HG03575 (cell line): ENCODE data around the gene RALGPS2.

Experiments used
- ATAC-seq: cut with Tn5 transposase; IDR thresholded peaks from one replicate; pipeline ENCODE4 v1.9.1; 2021; ENCODE audit not compliant: unreplicated experiment, insufficient number of reproducible peaks, low FRiP score; ENCODE audit errors: extremely low read depth

RALGPS2 gene

GRCh38 chr1:178895928-178896327, 170.9 kb downstream of the RALGPS2 start:
- no peak for ATAC-seq

GRCh38 chr1:178898401-178898800, 173.4 kb downstream of the RALGPS2 start:
- ATAC-seq, result no peak

GRCh38 chr1:178899402-178899801, 174.4 kb downstream of the RALGPS2 start:
- no peak for ATAC-seq

GRCh38 chr1:178901482-178902125, 176.6 kb downstream of the RALGPS2 start:
- ATAC-seq, result no peak

- ATAC-seq, result no peak
Measured at GRCh38 chr1:178908358-178908757, 183.3 kb downstream of the RALGPS2 start.

GRCh38 chr1:178910023-178910422, 185.0 kb downstream of the RALGPS2 start:
- ATAC-seq, result no peak

DNA sequence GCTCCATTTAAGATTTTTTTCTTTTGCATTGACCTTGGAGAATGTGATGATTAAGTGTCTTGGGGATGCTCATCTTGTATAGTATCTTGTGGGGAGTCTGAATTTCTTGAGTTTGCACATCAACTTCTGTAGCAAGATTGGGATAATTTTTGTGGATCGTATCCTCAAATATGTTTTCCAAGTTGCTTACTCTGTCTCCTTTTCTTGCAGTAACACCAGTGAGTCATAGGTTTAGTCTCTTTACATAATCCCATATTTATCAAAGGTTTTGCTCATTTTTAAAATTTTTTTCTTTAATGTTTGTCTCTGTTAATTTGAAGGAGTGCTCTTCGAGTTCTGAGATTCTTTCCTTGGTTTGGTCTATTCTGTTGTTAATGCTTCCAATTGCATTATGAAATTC, 187.6 kb downstream of the RALGPS2 start:
- ATAC-seq, result no peak

DNA sequence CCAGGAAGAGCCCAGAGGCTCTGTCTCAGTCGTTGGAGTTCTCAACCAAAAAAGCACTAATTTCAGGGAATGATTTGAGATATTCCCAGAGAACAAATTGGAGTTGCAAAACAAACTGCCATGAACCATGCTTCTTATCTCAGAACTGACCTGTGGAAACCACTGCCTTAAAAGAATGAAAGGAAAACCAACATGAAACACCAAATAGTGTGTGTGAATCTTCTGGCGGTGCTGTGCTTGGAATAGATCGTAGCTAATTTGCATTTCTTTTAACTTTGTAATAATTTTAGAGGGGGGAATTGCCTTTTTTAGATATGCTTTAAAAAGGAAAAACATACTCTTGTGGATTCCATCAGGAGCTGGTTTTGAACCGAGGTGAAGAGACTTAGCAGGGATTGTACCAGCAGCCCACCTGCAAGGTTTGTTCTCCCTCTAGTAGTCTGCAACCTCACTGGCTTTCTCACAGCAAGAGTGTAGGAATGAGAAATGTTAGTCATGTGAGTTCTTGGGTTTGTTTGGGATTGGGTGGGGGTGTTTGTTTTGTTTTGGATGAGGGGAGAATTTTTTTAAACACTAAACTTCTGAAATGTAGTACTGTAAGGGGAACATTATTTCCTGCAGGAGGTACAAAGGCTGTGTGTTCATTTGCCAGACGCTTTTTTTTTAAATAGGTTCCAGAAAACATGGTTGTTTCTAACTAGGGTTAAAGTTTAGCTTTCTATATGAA, 191.6 kb downstream of the RALGPS2 start:
- ATAC-seq, result no peak

- ATAC-seq, result no peak
Measured at GRCh38 chr1:178918308-178918707, 193.3 kb downstream of the RALGPS2 start.

- ATAC-seq, result no peak
Measured at GRCh38 chr1:178918955-178919354, 193.9 kb downstream of the RALGPS2 start.

DNA sequence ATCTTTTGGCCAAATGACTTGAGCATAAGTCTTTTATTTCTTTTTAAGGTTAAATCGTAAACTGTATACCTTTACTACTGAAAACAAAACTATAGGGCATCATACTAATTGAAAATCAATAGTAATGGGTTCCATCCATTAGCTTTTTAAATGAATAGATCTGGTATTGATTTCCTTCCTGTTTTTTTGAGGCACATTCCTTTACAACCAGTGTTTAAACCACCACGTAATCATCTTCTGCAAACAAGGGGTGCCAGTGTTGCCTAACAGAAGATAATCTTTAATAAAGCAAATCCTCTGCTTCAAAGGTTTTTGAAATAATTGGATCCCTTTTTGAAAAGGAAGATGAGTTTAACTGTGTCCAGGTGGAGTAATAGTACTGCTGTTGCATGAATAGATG, 194.5 kb downstream of the RALGPS2 start:
- no peak for ATAC-seq

- ATAC-seq, result no peak
Measured at GRCh38 chr1:178921499-178921898, 196.5 kb downstream of the RALGPS2 start.

DNA sequence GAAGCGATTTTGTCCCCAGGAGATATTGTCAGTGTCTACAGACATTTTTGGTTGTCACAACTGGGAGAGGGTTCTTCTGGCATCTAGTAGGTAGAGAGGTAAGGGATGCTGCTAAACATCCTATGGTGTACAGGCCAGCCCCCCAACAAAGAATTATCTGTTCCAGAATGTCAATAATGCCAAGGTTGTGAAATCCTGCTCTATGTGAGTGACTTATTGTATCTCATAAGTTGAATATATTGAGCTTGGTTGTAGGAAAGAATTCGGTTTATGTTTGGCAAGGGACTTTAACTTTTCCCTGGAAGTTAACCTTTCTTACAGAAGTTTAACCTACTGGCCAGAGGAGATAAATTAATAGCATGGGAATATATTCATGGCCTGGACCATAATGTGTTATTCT, 198.5 kb downstream of the RALGPS2 start:
- ATAC-seq, result no peak

DNA sequence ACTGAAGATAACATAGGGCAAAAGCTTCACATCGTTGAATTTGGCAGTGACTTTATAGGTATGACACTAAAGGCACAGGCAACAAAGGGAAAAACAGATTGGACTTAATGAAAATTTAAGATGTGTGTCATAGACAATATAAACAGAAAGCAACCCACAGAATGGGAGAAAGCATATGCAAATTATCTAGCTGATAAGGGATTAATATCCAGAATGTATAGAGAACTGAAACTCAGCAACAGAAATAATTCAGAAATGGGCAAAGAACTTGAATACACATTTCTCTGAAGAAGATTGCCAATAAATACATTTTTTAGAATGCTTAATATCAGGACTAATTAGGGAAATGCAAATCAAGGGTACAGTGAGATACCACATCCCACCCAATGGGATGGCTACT, 201.0 kb downstream of the RALGPS2 start:
- no peak for ATAC-seq

DNA sequence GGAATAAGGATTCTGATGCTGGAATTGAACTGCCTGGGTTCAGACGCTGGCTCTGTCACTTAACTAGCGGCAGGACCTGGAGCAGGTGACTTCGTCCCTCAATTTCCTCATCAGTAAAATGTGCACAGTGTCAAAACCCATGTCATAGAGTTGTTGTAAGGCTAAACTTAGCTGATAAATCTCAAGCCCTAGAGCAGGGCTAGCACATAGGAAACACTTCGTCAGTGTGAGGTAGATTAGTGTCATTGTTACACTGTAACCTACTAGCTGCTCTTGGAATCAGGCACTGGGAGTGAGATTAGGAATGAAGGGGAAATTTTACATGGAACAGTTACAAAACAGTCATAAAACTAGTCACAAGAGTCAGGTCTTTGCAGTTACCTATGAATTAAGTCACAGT, 202.0 kb downstream of the RALGPS2 start:
- ATAC-seq, result no peak

GRCh38 chr1:178928041-178928440, 203.0 kb downstream of the RALGPS2 start:
- ATAC-seq, result no peak

DNA sequence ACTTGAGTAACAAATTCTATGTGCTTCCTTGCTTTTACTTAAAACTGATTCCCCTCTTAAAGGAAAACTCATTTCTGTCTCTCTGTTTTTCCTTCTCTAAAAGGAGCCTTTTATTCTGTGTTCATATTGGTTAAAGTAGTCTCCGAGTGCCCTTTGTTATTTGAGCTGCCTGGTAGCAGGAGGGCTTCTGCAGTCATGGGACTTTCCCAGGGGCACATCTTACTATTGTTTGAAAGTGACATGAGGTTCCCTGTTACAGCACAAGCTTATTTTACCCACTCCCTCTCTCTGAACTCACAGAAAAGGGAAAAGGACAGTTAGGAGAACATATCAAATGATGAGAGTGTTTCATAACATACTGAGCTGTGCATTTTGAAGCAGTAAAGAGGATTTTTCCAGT, 203.9 kb downstream of the RALGPS2 start:
- ATAC-seq, result no peak

- no peak for ATAC-seq
Measured at GRCh38 chr1:178931858-178932551, 207.0 kb downstream of the RALGPS2 start.

DNA sequence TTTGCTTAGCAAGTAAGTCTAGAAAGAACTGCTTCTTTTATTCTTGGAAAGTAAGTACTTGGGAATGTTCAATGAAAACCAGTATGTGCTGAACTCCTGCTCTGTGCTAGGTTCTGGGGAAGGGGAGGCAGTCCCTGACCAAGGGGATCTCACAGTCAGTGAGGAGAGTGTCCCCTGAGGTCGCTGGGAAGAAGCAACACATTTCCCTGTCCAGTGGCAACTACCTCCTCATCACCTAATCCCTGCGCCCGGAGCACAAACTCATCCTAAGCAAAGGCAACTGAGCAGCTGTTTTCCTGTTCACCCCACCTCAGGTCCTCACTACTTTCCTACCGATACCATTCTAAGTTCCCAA, 207.5 kb downstream of the RALGPS2 start:
- no peak for ATAC-seq

GRCh38 chr1:178933105-178933561, 208.1 kb downstream of the RALGPS2 start:
- ATAC-seq, result no peak
